Metanephros (tissue), 2 donors: ENCODE data around the gene GAGE12D. TPM values are rescaled to one million over a fixed set of nuclear protein-coding genes. Genes with fewer than 3 reads are reported as not detected.

Experiments
- small RNA-seq: library from RNA; depleted of rRNA; stranded (forward); fragments of <200 nt; gene quantifications from one replicate; pipeline ENCODE3, GENCODE V24; 2014; ENCODE audit warnings: low replicate concordance
- total RNA-seq: library from RNA; depleted of rRNA; stranded (reverse); fragments of >200 nt; gene quantifications from one replicate; pipeline ENCODE4 v1.2.3, GENCODE V29; 2014

GAGE12D gene, protein sequence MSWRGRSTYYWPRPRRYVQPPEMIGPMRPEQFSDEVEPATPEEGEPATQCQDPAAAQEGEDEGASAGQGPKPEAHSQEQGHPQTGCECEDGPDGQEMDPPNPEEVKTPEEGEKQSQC
- total RNA-seq, result not detected

DNA sequence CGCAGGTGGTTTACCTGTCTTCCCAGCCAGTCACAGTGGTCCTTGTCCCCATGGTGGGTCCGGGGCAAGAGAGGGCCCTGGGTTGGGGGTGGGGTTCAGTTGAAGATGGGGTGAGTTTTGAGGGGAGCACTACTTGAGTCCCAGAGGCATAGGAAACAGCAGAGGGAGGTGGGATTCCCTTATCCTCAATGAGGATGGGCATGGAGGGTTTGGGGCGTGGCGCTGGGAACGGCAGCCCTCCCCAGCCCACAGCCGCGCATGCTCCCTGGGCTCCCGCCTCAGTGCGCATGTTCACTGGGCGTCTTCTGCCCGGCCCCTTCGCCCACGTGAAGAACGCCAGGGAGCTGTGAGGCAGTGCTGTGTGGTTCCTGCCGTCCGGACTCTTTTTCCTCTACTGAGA is at the start of gene GAGE12D:
TSS of gene GAGE12D (plus strand) at position 301 of the 400 bp plus-strand sequence. CDS start 1,155 bp downstream, outside the sequence.

DNA sequence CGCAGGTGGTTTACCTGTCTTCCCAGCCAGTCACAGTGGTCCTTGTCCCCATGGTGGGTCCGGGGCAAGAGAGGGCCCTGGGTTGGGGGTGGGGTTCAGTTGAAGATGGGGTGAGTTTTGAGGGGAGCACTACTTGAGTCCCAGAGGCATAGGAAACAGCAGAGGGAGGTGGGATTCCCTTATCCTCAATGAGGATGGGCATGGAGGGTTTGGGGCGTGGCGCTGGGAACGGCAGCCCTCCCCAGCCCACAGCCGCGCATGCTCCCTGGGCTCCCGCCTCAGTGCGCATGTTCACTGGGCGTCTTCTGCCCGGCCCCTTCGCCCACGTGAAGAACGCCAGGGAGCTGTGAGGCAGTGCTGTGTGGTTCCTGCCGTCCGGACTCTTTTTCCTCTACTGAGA is 9.7 kb upstream of the GAGE12D start, which contains the start of gene GAGE12C:
TSS of gene GAGE12C (plus strand) at position 301 of the 400 bp plus-strand sequence. CDS start 1,155 bp downstream, outside the sequence.

DNA sequence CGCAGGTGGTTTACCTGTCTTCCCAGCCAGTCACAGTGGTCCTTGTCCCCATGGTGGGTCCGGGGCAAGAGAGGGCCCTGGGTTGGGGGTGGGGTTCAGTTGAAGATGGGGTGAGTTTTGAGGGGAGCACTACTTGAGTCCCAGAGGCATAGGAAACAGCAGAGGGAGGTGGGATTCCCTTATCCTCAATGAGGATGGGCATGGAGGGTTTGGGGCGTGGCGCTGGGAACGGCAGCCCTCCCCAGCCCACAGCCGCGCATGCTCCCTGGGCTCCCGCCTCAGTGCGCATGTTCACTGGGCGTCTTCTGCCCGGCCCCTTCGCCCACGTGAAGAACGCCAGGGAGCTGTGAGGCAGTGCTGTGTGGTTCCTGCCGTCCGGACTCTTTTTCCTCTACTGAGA is 9.5 kb downstream of the GAGE12D start, which contains the start of gene GAGE12E:
TSS of gene GAGE12E (plus strand) at position 301 of the 400 bp plus-strand sequence. CDS start 1,155 bp downstream, outside the sequence.

DNA sequence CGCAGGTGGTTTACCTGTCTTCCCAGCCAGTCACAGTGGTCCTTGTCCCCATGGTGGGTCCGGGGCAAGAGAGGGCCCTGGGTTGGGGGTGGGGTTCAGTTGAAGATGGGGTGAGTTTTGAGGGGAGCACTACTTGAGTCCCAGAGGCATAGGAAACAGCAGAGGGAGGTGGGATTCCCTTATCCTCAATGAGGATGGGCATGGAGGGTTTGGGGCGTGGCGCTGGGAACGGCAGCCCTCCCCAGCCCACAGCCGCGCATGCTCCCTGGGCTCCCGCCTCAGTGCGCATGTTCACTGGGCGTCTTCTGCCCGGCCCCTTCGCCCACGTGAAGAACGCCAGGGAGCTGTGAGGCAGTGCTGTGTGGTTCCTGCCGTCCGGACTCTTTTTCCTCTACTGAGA is 19.0 kb downstream of the GAGE12D start, which contains the start of gene GAGE12F:
TSS of gene GAGE12F (plus strand) at position 301 of the 400 bp plus-strand sequence. CDS start 1,155 bp downstream, outside the sequence.

DNA sequence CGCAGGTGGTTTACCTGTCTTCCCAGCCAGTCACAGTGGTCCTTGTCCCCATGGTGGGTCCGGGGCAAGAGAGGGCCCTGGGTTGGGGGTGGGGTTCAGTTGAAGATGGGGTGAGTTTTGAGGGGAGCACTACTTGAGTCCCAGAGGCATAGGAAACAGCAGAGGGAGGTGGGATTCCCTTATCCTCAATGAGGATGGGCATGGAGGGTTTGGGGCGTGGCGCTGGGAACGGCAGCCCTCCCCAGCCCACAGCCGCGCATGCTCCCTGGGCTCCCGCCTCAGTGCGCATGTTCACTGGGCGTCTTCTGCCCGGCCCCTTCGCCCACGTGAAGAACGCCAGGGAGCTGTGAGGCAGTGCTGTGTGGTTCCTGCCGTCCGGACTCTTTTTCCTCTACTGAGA is 28.6 kb downstream of the GAGE12D start, which contains the start of gene GAGE12G:
TSS of gene GAGE12G (plus strand) at position 301 of the 400 bp plus-strand sequence. CDS start 1,155 bp downstream, outside the sequence.

DNA sequence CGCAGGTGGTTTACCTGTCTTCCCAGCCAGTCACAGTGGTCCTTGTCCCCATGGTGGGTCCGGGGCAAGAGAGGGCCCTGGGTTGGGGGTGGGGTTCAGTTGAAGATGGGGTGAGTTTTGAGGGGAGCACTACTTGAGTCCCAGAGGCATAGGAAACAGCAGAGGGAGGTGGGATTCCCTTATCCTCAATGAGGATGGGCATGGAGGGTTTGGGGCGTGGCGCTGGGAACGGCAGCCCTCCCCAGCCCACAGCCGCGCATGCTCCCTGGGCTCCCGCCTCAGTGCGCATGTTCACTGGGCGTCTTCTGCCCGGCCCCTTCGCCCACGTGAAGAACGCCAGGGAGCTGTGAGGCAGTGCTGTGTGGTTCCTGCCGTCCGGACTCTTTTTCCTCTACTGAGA is 38.1 kb downstream of the GAGE12D start, which contains the start of gene GAGE12H:
TSS of gene GAGE12H (plus strand) at position 301 of the 400 bp plus-strand sequence. CDS start 1,155 bp downstream, outside the sequence.

DNA sequence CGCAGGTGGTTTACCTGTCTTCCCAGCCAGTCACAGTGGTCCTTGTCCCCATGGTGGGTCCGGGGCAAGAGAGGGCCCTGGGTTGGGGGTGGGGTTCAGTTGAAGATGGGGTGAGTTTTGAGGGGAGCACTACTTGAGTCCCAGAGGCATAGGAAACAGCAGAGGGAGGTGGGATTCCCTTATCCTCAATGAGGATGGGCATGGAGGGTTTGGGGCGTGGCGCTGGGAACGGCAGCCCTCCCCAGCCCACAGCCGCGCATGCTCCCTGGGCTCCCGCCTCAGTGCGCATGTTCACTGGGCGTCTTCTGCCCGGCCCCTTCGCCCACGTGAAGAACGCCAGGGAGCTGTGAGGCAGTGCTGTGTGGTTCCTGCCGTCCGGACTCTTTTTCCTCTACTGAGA is 47.7 kb downstream of the GAGE12D start, which contains the start of gene GAGE2A:
TSS of gene GAGE2A (plus strand) at position 301 of the 400 bp plus-strand sequence. CDS start 1,155 bp downstream, outside the sequence.

Small RNAs within 50 kb of the gene (small RNA-seq; reads per million reads assigned to genes)
- gene GAGE12B, result not detected

Other genes with a start within 250 kb of the GAGE12D start
- not detected for gene GAGE10, start 238.1 kb upstream of the GAGE12D start, total RNA-seq
- not detected for gene GAGE12J, start 219.7 kb upstream of the GAGE12D start, total RNA-seq
- gene GAGE13, start 210.2 kb upstream of the GAGE12D start, total RNA-seq, result not detected
- gene GAGE12C, start 9.6 kb upstream of the GAGE12D start, total RNA-seq, result not detected
- not detected for gene GAGE12E, start 9.6 kb downstream of the GAGE12D start, total RNA-seq
- gene GAGE12F, start 19.1 kb downstream of the GAGE12D start, total RNA-seq, result not detected
- gene GAGE12G, start 28.7 kb downstream of the GAGE12D start, total RNA-seq, result not detected
- not detected for gene GAGE12H, start 38.2 kb downstream of the GAGE12D start, total RNA-seq
- not detected for gene GAGE2A, start 47.8 kb downstream of the GAGE12D start, total RNA-seq
- gene GAGE1, start 57.3 kb downstream of the GAGE12D start, total RNA-seq, result not detected
- gene PAGE1, start 154.3 kb downstream of the GAGE12D start, total RNA-seq, result not detected